SK-N-MC (cell line): Measurements from ENCODE around the gene DGLUCY.

Experiments
- EZH2 ChIP-seq: fragments of 200-600 bp; sonication (generic); IDR thresholded peaks from one replicate; pipeline ENCODE4 v1.6.1; 2017; ENCODE audit warnings: antibody characterized with exemption
- FOXP2 ChIP-seq: optimal IDR thresholded peaks from 2 replicates; pipeline ENCODE3; 2011; ENCODE audit warnings: mild to moderate bottlenecking, moderate library complexity; ENCODE audit not compliant: insufficient read depth; ENCODE audit errors: extremely low read length, control extremely low read depth
- POLR2AphosphoS5 ChIP-seq: IDR thresholded peaks from 2 replicates; pipeline ENCODE4 v1.6.1; 2012; ENCODE audit warnings: mild to moderate bottlenecking, low read depth, low read length, borderline replicate concordance

DNA sequence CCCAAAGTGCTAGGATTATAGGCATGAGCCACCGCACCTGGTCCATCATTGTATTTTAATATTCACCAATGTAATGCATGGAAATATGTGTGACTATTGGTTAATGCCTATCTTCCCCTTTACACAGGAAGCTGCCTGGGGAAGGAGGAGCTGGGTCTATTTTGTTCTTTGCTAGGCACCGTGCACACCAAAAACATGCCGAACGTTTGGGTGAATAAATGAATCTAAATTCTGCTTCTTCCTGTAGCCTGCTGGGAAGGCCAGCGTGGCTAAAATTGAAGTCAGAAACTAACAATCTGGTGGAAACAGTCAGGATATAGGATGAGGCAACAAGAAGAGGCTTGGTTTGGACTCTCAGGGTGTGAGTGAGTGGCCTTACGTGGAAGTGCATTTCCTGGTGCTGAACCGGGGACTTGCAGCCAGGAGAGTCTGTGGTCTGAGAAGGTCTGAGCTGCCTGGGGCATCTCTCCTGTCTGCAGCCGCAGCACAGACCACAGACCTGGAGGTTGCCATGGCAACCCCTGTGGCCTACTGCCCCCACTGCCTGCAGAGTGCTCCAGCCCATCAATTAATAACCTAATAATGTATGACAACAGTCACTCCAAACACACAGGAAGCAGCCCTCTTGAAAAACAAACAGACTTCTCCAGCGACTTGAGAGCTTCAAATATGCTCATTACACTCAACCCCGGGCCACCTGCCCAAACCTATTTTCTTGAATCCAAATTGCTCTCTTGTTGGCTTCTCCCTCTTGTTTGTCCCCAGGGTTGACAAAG lies 136.2 kb downstream of the DGLUCY start:
- TF ChIP-seq EZH2 (no peak), POLR2AphosphoS5 (no peak), FOXP2 (no peak)
